ENCODE results near the gene KIFC1. TPM values are rescaled to one million over a fixed set of nuclear protein-coding genes. Genes with fewer than 3 reads are reported as not detected.
A peak's percentile ranks its signal among the peaks of the same experiment; 100 is the strongest.

KIFC1 gene
- total and polyA plus RNA-seq, 9 of the 15 experiments (the other 6 are each of a cell fraction or from before 2014, with no cell fraction given) = 1.3 to 95.2 (median 76.9) TPM

- TF ChIP-seq GTF3C2 (IDR thresholded peaks at IDR 0.05; ENCODE audit: borderline replicate concordance, extremely low read depth, insufficient read length) (no peak), ZNF24 (IDR thresholded peaks at IDR 0.05) (no peak), MAFK (IDR thresholded peaks at IDR 0.05; ENCODE audit: low read length) (no peak; the same call in none of the 2 replicates), CSDE1 (IDR thresholded peaks at IDR 0.05) (no peak), ZNF644 (tag; IDR thresholded peaks at IDR 0.05; ENCODE audit: low read depth) (0 out of 2 replicates have a peak, but pooled peaks have one; percentile 16), ZKSCAN1 (IDR thresholded peaks at IDR 0.05; ENCODE audit: low read depth, low read length) (peak; percentile 27; the same call in 1 of the 2 replicates), ZNF3 (CRISPR knock-in tag; IDR thresholded peaks at IDR 0.05) (no peak), ZBTB5 (IDR thresholded peaks at IDR 0.05) (no peak), ZNF778 (CRISPR knock-in tag; IDR thresholded peaks at IDR 0.05) (no peak), DMBX1 (CRISPR knock-in tag; IDR thresholded peaks at IDR 0.05; ENCODE audit: borderline replicate concordance) (0 out of 2 replicates have a peak, but pooled peaks have one; percentile 41), RFX5 (IDR thresholded peaks at IDR 0.05; ENCODE audit: low read depth, low read length) (no peak), ZNF224 (CRISPR knock-in tag; IDR thresholded peaks at IDR 0.05) (no peak), ZBTB43 (CRISPR knock-in tag; IDR thresholded peaks at IDR 0.05) (no peak), RBM39 (optimal IDR thresholded peaks at IDR 0.05; ENCODE audit: low read depth, low read length) (no peak), NFYB (IDR thresholded peaks at IDR 0.05; ENCODE audit: extremely low read depth, insufficient read length) (no peak), MAX (CRISPR knock-in tag; IDR thresholded peaks at IDR 0.05) (peak; percentile 67; the same call in 1 of the 2 replicates), IRF1 (CRISPR knock-in tag; IDR thresholded peaks at IDR 0.05; ENCODE audit: borderline replicate concordance) (no peak), NCOA4 (IDR thresholded peaks at IDR 0.05; ENCODE audit: partially characterized antibody) (no peak), SMAD3 (CRISPR knock-in tag; conservative IDR thresholded peaks at IDR 0.05) (no peak)
Observed at GRCh38 chr6:33344701-33345697, 46.6 kb upstream of the KIFC1 start (continued).
